HepG2 (cell line): ENCODE data around the gene C2orf92. TPM values are rescaled to one million over a fixed set of nuclear protein-coding genes. Genes with fewer than 3 reads are reported as not detected.

Experiments used
- ATAC-seq: fragments of 200-7000 bp; cut with Tn5 transposase; 3 replicates; pipeline ENCODE4 v1.9.1; 2020; ENCODE audit warnings: mild to moderate bottlenecking, moderate library complexity
- BruUV-seq: library from RNA; stranded (reverse); fragments of 400-500 nt; replicated peaks from 2 replicates; lab custom pipeline; 2021; lab: Mats Ljungman, UMichigan
- CTCF ChIA-PET: fragments of 300-600 bp; formaldehyde crosslinking; extraction: SDS; loops from one replicate; lab custom pipeline; 2021; ENCODE audit warnings: low total read pairs, inconsistent platforms, low intra/inter-chr PET ratio; lab: Yijun Ruan, JAX
- POLR2A ChIA-PET: fragments of 350-600 bp; sonication (Branson Sonifier 250); formaldehyde crosslinking; loops from one replicate; lab custom pipeline; 2020; ENCODE audit warnings: antibody characterized with exemption, inconsistent platforms; lab: Yijun Ruan, JAX
- DNase-seq: peaks from one replicate; pipeline ENCODE4 v3.0.0-alpha.2; 2015; ENCODE audit warnings: low spot score
- FAIRE-seq: peaks from 3 replicates; lab custom pipeline; 2011; peaks lifted over from hg19 to GRCh38; lab: Jason Lieb, UNC
- H2AFZ ChIP-seq: one replicate; pipeline ENCODE4 v1.6.1; 2011; ENCODE audit warnings: low read length, inconsistent platforms
- H3K27ac ChIP-seq: fragments of 300-600 bp; 3 replicates; pipeline ENCODE4 v1.8.0; 2011; ENCODE audit warnings: mixed run types, mild to moderate bottlenecking, mixed read lengths, low read length, inconsistent platforms; ENCODE audit not compliant: insufficient read depth; ENCODE audit errors: extremely low read length
- H3K27me3 ChIP-seq, 2 experiments: fragments of 200-600 bp in 1 of 2; 2 replicates in 1 of 2; 3 replicates in 1 of 2; pipeline versions ENCODE4 v1.6.0 to v1.8.0; 2011; ENCODE audit warnings: low read length in 2 of 2, mild to moderate bottlenecking in 2 of 2, moderate library complexity in 2 of 2, inconsistent platforms in 1 of 2; ENCODE audit not compliant: insufficient read depth in 2 of 2, control insufficient read depth in 1 of 2
- H3K36me3 ChIP-seq, 2 experiments: fragments of 200-600 bp in 1 of 2; replicated peaks in 1 of 2; 2 replicates in 1 of 2; 3 replicates in 1 of 2; pipeline versions ENCODE4 v1.5.1 to v1.8.0; 2011; ENCODE audit warnings: low read length in 2 of 2, inconsistent platforms in 1 of 2; ENCODE audit not compliant: insufficient read depth in 2 of 2, control insufficient read depth in 1 of 2
- H3K4me1 ChIP-seq: 2 replicates; pipeline ENCODE4 v1.5.1; 2012; ENCODE audit warnings: low read length, inconsistent platforms; ENCODE audit not compliant: insufficient read depth
- H3K4me2 ChIP-seq: 2 replicates; pipeline ENCODE4 v1.6.0; 2011; ENCODE audit warnings: low read depth, low read length, inconsistent platforms
- H3K4me3 ChIP-seq, 3 experiments: fragments of 200-600 bp in 1 of 3; sonication (generic), shearing (Covaris generic) in 1 of 3; replicated peaks in 1 of 3; 2 replicates each; pipeline ENCODE4 v1.5.1; 2011 to 2016; ENCODE audit warnings: low read length in 3 of 3, inconsistent platforms in 2 of 3, low read depth in 2 of 3, mild to moderate bottlenecking in 2 of 3, control low read depth in 1 of 3, mixed read lengths in 1 of 3; ENCODE audit not compliant: insufficient read depth in 1 of 3
- H3K79me2 ChIP-seq: one replicate; pipeline ENCODE4 v1.6.1; 2011; ENCODE audit warnings: low read length, inconsistent platforms; ENCODE audit not compliant: insufficient read depth
- H3K9ac ChIP-seq: 2 replicates; pipeline ENCODE4 v1.6.0; 2011; ENCODE audit warnings: mild to moderate bottlenecking, low read depth, low read length, inconsistent platforms; ENCODE audit not compliant: insufficient read depth
- H3K9me3 ChIP-seq: 2 replicates; pipeline ENCODE4 v1.5.1; 2012; ENCODE audit warnings: mild to moderate bottlenecking, low read length
- H4K20me1 ChIP-seq: 2 replicates; pipeline ENCODE4 v1.6.0; 2011; ENCODE audit warnings: inconsistent platforms, mild to moderate bottlenecking, low read length, moderate library complexity; ENCODE audit not compliant: insufficient read depth
- CREB1 ChIP-seq, 2 experiments: fragments of 450-650 bp in 1 of 2; IDR thresholded peaks; 2 replicates each; pipeline ENCODE4 v1.6.1; 2016 to 2017; ENCODE audit warnings: control low read depth in 1 of 2, mild to moderate bottlenecking in 1 of 2, missing compliant biosample characterization in 1 of 2, missing genetic modification characterization in 1 of 2
- HBP1 ChIP-seq: IDR thresholded peaks from 2 replicates; pipeline ENCODE4 v1.6.1; 2016; ENCODE audit warnings: low read depth, control low read depth
- HMGXB3 ChIP-seq: sonication (generic); formaldehyde crosslinking; IDR thresholded peaks from 2 replicates; pipeline ENCODE4 v1.4.0; 2020; ENCODE audit warnings: missing genetic modification reagents, borderline replicate concordance
- MXD1 ChIP-seq: sonication (generic); formaldehyde crosslinking; IDR thresholded peaks from 2 replicates; pipeline ENCODE4 v1.4.0; 2020; ENCODE audit warnings: mild to moderate bottlenecking, missing genetic modification reagents
- SNRNP70 ChIP-seq: fragments of 200-400 bp; formaldehyde crosslinking; IDR thresholded peaks from 2 replicates; pipeline ENCODE4 v1.6.1; 2017; ENCODE audit warnings: mild to moderate bottlenecking, low read depth, low read length, moderate library complexity
- TFE3 ChIP-seq: IDR thresholded peaks from 2 replicates; pipeline ENCODE4 v1.6.1; 2016
- ZBTB2 ChIP-seq: sonication (generic); formaldehyde crosslinking; IDR thresholded peaks from 2 replicates; pipeline ENCODE4 v1.8.0; 2022; ENCODE audit warnings: low read depth, missing genetic modification reagents
- ZNF546 ChIP-seq: sonication (generic); formaldehyde crosslinking; conservative IDR thresholded peaks from 2 replicates; pipeline ENCODE4 v1.8.1; 2023; ENCODE audit warnings: mild to moderate bottlenecking, missing genetic modification reagents
- ZNF569 ChIP-seq: sonication (generic); formaldehyde crosslinking; IDR thresholded peaks from 2 replicates; pipeline ENCODE4 v1.5.0; 2020; ENCODE audit warnings: mild to moderate bottlenecking, missing genetic modification reagents, moderate library complexity, borderline replicate concordance
- ZNF605 ChIP-seq: sonication (generic); formaldehyde crosslinking; IDR thresholded peaks from 2 replicates; pipeline ENCODE4 v1.8.0; 2022; ENCODE audit warnings: mild to moderate bottlenecking, missing genetic modification reagents
- WGBS: methylation state at CpG from one replicate; pipeline ENCODE4 v1.1.6; 2017; ENCODE audit warnings: low lambda C conversion rate; 5-methylcytosine and 5-hydroxymethylcytosine counted together
- in situ Hi-C: cut with HindIII; loops from 2 replicates; pipeline ENCODE4 v1.10.0; 2017; ENCODE audit warnings: low pct_unique_long_range_greater_than_20kb; ENCODE audit not compliant: extremely low pct_ligation_motif_present
- intact Hi-C: fragments of 100-400 bp; cut with micrococcal nuclease; formaldehyde crosslinking; loops from one replicate; pipeline ENCODE4 v1.10.0; 2022; ENCODE audit not compliant: unreplicated experiment
- polyA plus RNA-seq, 8 experiments: library from polyadenylated mRNA; depleted of rRNA in 3 of 8; stranded (reverse) in 7 of 8; unstranded in 1 of 8; fragments of >200 nt; fragmentation: Illumina TruSeq in 4 of 8; extraction: Trizol in 4 of 8; gene quantifications; 2 replicates each; pipeline versions ENCODE4 v1.2.1 to v1.2.3, GENCODE V29; 2011 to 2016; ENCODE audit warnings: low read depth in 4 of 8, missing spikeins in 1 of 8, mixed read lengths in 1 of 8; ENCODE audit not compliant: insufficient read depth in 1 of 8
- total RNA-seq, 5 experiments: library from RNA; depleted of rRNA; stranded (reverse); fragments of >200 nt; fragmentation: Illumina TruSeq; extraction: Trizol; gene quantifications; 2 replicates each; pipeline ENCODE4 v1.2.3, GENCODE V29; 2016; ENCODE audit warnings: low read depth in 1 of 5

C2orf92 gene
- total and polyA plus RNA-seq, 2 of the 13 experiments (the other 11 are each of a cell fraction or from before 2014, with no cell fraction given), result 4.9 to 5.0 TPM

GRCh38 chr2:97662386-97662894 lies 7.1 kb upstream of the C2orf92 start (continued):
- TF ChIP-seq TFE3 (CRISPR knock-in tag), result no peak
- no peak for TF ChIP-seq ZNF546 (CRISPR knock-in tag)
- no peak for TF ChIP-seq SNRNP70
- 0 out of 2 replicates have a peak, but pooled peaks have one; percentile 10 for TF ChIP-seq ZNF605 (CRISPR knock-in tag)
- TF ChIP-seq MXD1 (CRISPR knock-in tag), result 0 out of 2 replicates have a peak, but pooled peaks have one; percentile 25
- no peak for TF ChIP-seq CREB1 (IDR thresholded peaks at IDR 0.05)
- TF ChIP-seq CREB1 (CRISPR knock-in tag; IDR thresholded peaks at IDR 0.05), result 0 out of 2 replicates have a peak, but pooled peaks have one; percentile 21
- no peak for TF ChIP-seq ZNF569

GRCh38 chr2:97662895-97663625 lies 6.5 kb upstream of the C2orf92 start:
- ChIA-PET POLR2A (interaction anchor here (1.1 to 8.2 kb wide), 6 partner anchors 10 to 1595 kb away, joined by 3 to 298 read pairs (median 4); partner anchors contain the start of gene COX5B), CTCF (interaction anchor here (1.2 to 2.6 kb wide), 2 partner anchors 34 to 72 kb away, joined by 4 to 10 read pairs; no protein-coding TSS in a partner anchor)
- no peaks in the 10 kb centered on the region; a peak in 1 of 5 replicates for H3K27me3 ChIP-seq
- DNase-seq (peak; percentile 75), FAIRE-seq (peak; percentile 78), ATAC-seq (peak; percentile 47)
- H3K9me3 ChIP-seq, result no peaks in the 10 kb centered on the region
- 0% methylated on average over 12 of the region's 24 CpGs for WGBS
- no peak overlapping the region for H2AFZ ChIP-seq
- peak overlapping the region; percentile 80 to 96 (median 87) for H3K4me3 ChIP-seq
- in situ Hi-C loops (loop anchor here (5.0 to 25.0 kb wide), 2 partner anchors 76 to 1601 kb away; partner anchors contain the start of gene ANKRD36B), intact Hi-C loops (loop anchor here (2.0 kb wide), 1 partner anchor 16 kb away; the partner anchor contains the start of gene COX5B)
- peaks cover 20% of the 10 kb centered on the region for H3K79me2 ChIP-seq
- H3K27ac ChIP-seq, result peak overlapping the region; percentile 90
- H3K9ac ChIP-seq, result peak overlapping the region; percentile 87
- H4K20me1 ChIP-seq, result peaks cover 9% of the 10 kb centered on the region; the same call in 1 of the 2 replicates
- peak overlapping the region; percentile 92 for H3K4me2 ChIP-seq
- TSS peak; percentile 68 for BruUV-seq
- peaks cover 44% of the 10 kb centered on the region for H3K4me1 ChIP-seq
- H3K36me3 ChIP-seq, result peaks cover 12 to 21% of the 10 kb centered on the region in 2 experiments
- no peak for TF ChIP-seq ZBTB2 (CRISPR knock-in tag)
- 0 out of 2 replicates have a peak, but pooled peaks have one; percentile 13 for TF ChIP-seq HBP1
- TF ChIP-seq HMGXB3 (CRISPR knock-in tag), result no peak
